GM23338 (cell line): Measurements from ENCODE around the gene REV3L. TPM values are rescaled to one million over a fixed set of nuclear protein-coding genes. Genes with fewer than 3 reads are reported as not detected.

Experiments used
- ATAC-seq: fragments of 200-7000 bp; cut with Tn5 transposase; 3 replicates; pipeline ENCODE4 v1.9.1; 2020
- DNase-seq: peaks from one replicate; pipeline ENCODE4 v3.0.0-alpha.2; 2015; ENCODE audit warnings: low spot score
- H2AFZ ChIP-seq: fragments of 200-600 bp; sonication (generic); 2 replicates; pipeline ENCODE4 v1.8.0; 2016; ENCODE audit warnings: antibody characterized with exemption, mild to moderate bottlenecking, moderate library complexity
- H3F3A ChIP-seq: fragments of 200-600 bp; sonication (generic); replicated peaks from 2 replicates; pipeline ENCODE4 v1.8.0; 2017; ENCODE audit warnings: antibody characterized with exemption, mixed run types, low read depth
- H3K27ac ChIP-seq: fragments of 200-600 bp; sonication (generic); 2 replicates; pipeline ENCODE4 v1.6.1; 2016; ENCODE audit warnings: low read depth
- H3K27me3 ChIP-seq: fragments of 200-600 bp; sonication (generic); 2 replicates; pipeline ENCODE4 v1.8.0; 2016; ENCODE audit warnings: mild to moderate bottlenecking, mixed run types, moderate library complexity; ENCODE audit not compliant: insufficient read depth
- H3K36me3 ChIP-seq: fragments of 200-600 bp; sonication (generic); 2 replicates; pipeline ENCODE4 v1.8.0; 2016; ENCODE audit warnings: mild to moderate bottlenecking; ENCODE audit not compliant: insufficient read depth
- H3K4me1 ChIP-seq: fragments of 200-600 bp; sonication (generic); 2 replicates; pipeline ENCODE4 v1.8.0; 2016; ENCODE audit warnings: mild to moderate bottlenecking, moderate library complexity; ENCODE audit not compliant: insufficient read depth
- H3K4me2 ChIP-seq: fragments of 200-600 bp; sonication (generic); 2 replicates; pipeline ENCODE4 v1.7.1; 2017; ENCODE audit warnings: mixed run types
- H3K4me3 ChIP-seq: fragments of 200-600 bp; sonication (generic); 2 replicates; pipeline ENCODE4 v1.6.1; 2016; ENCODE audit warnings: mixed run types
- H3K79me2 ChIP-seq: fragments of 200-600 bp; sonication (generic); replicated peaks from 2 replicates; pipeline ENCODE4 v1.8.0; 2017; ENCODE audit warnings: mild to moderate bottlenecking; ENCODE audit not compliant: insufficient read depth
- H3K9me2 ChIP-seq: fragments of 200-600 bp; sonication (generic); 2 replicates; pipeline ENCODE4 v1.8.0; 2017; ENCODE audit not compliant: insufficient read depth
- H4K20me1 ChIP-seq: fragments of 200-600 bp; sonication (generic); replicated peaks from 2 replicates; pipeline ENCODE4 v1.8.0; 2017; ENCODE audit warnings: mild to moderate bottlenecking; ENCODE audit not compliant: insufficient read depth
- H3K27ac Mint-ChIP-seq: 2 replicates; pipeline ENCODE4 v1.8.0; 2020; ENCODE audit warnings: inconsistent platforms, mild to moderate bottlenecking, moderate library complexity, mixed read lengths
- H3K27me3 Mint-ChIP-seq: 3 replicates; pipeline ENCODE4 v1.8.0; 2022; ENCODE audit warnings: low read depth, mild to moderate bottlenecking, moderate library complexity, mixed read lengths, inconsistent platforms; ENCODE audit not compliant: insufficient read depth, poor library complexity
- H3K36me3 Mint-ChIP-seq: 3 replicates; pipeline ENCODE4 v1.8.0; 2021; ENCODE audit warnings: low read depth, mild to moderate bottlenecking, inconsistent platforms, moderate library complexity, mixed read lengths
- H3K4me1 Mint-ChIP-seq: 3 replicates; pipeline ENCODE4 v1.8.0; 2020; ENCODE audit warnings: mild to moderate bottlenecking, inconsistent platforms, mixed read lengths
- H3K4me3 Mint-ChIP-seq: 3 replicates; pipeline ENCODE4 v1.8.0; 2021; ENCODE audit warnings: moderate library complexity, mild to moderate bottlenecking, inconsistent platforms, mixed read lengths
- H3K9me3 Mint-ChIP-seq: 3 replicates; pipeline ENCODE4 v1.8.0; 2020; ENCODE audit warnings: moderate library complexity, mild to moderate bottlenecking, inconsistent platforms, mixed read lengths
- NANOG ChIP-seq: IDR thresholded peaks from 2 replicates; pipeline ENCODE4 v1.6.1; 2016; ENCODE audit warnings: antibody characterized with exemption, borderline replicate concordance
- POLR2AphosphoS5 ChIP-seq: IDR thresholded peaks from 2 replicates; pipeline ENCODE4 v1.6.1; 2016; ENCODE audit warnings: antibody characterized with exemption, low read depth
- STAT1 ChIP-seq: IDR thresholded peaks from one replicate; pipeline ENCODE4 v1.6.1; 2016; ENCODE audit warnings: antibody characterized with exemption; ENCODE audit not compliant: unreplicated experiment
- ZNF331 ChIP-seq: fragments of 250-450 bp; sonication (Bioruptor Pico); IDR thresholded peaks from 2 replicates; pipeline ENCODE4 v1.5.0; 2020; ENCODE audit warnings: low read depth, mild to moderate bottlenecking, moderate library complexity
- polyA plus RNA-seq: library from polyadenylated mRNA; unstranded; fragments of >200 nt; fragmentation: Nextera tagmentation; extraction: Ambion mirVana; gene quantifications from 2 replicates; pipeline ENCODE4 v1.2.1, GENCODE V29; 2016
- total RNA-seq: library from RNA; depleted of rRNA; stranded (reverse); fragments of >200 nt; shearing (Covaris generic); gene quantifications from 2 replicates; pipeline ENCODE4 v1.2.3, GENCODE V29; 2014
- TF ChIP-seq, protein P1 (sequence below): fragments of 250-450 bp; sonication (Bioruptor Pico); IDR thresholded peaks from 2 replicates; pipeline ENCODE4 v1.5.0; 2020; ENCODE audit warnings: mild to moderate bottlenecking, moderate library complexity
- TF ChIP-seq, protein P2 (sequence below), 2 experiments: fragments of 200-600 bp in 1 of 2; sonication (generic) in 1 of 2; conservative IDR thresholded peaks; 2 replicates each; pipeline versions ENCODE4 v1.5.1 to v1.6.1; 2016 to 2017; ENCODE audit warnings: antibody characterized with exemption in 2 of 2, low read depth in 2 of 2, mild to moderate bottlenecking in 2 of 2, moderate library complexity in 1 of 2

The REV3L gene
- total and polyA plus RNA-seq, 2 experiments from 2014 or later = 8.3 to 13.1 TPM

DNA sequence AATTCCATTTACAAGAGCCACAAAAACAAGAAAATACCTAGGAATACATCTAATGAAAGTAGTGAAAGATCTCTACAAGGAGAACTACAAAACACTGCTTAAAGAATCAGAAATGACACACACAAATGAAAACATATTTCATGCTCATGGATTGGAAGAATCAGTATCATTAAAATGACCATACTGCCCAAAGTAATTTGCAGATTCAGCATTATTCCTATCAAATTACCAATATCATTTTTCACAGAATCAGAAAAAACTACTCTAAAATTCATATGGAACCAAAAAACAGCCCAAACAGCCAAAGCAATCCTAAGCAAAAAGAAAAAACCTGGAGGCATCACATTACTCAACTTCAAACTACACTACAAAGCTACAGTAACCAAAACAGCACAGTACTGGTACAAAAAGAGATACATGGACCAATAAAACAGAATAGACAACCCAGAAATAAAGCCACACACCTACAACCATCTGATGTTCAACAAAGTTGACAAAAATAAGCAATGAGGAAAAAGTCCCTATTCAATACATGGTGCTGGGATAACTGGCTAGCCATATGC lies 24.3 kb downstream of the REV3L start:
- no peak overlapping the region for H3K4me2 ChIP-seq
- Mint-ChIP-seq H3K4me3 (no peak overlapping the region), H3K27ac (no peak overlapping the region), H3K36me3 (peaks cover 8% of the 10 kb centered on the region; the same call in 1 of the 3 replicates), H3K4me1 (no peaks in the 10 kb centered on the region), H3K27me3 (no peaks in the 10 kb centered on the region), H3K9me3 (peaks cover 9% of the 10 kb centered on the region; the same call in 2 of the 3 replicates)
- DNase-seq (no peak), ATAC-seq (no peak)
- no peaks in the 10 kb centered on the region for H3F3A ChIP-seq
- H3K4me1 ChIP-seq = no peaks in the 10 kb centered on the region
- no peaks in the 10 kb centered on the region for H3K9me2 ChIP-seq
- H3K27ac ChIP-seq = no peak overlapping the region
- H2AFZ ChIP-seq = no peak overlapping the region
- TF ChIP-seq, protein P1, sequence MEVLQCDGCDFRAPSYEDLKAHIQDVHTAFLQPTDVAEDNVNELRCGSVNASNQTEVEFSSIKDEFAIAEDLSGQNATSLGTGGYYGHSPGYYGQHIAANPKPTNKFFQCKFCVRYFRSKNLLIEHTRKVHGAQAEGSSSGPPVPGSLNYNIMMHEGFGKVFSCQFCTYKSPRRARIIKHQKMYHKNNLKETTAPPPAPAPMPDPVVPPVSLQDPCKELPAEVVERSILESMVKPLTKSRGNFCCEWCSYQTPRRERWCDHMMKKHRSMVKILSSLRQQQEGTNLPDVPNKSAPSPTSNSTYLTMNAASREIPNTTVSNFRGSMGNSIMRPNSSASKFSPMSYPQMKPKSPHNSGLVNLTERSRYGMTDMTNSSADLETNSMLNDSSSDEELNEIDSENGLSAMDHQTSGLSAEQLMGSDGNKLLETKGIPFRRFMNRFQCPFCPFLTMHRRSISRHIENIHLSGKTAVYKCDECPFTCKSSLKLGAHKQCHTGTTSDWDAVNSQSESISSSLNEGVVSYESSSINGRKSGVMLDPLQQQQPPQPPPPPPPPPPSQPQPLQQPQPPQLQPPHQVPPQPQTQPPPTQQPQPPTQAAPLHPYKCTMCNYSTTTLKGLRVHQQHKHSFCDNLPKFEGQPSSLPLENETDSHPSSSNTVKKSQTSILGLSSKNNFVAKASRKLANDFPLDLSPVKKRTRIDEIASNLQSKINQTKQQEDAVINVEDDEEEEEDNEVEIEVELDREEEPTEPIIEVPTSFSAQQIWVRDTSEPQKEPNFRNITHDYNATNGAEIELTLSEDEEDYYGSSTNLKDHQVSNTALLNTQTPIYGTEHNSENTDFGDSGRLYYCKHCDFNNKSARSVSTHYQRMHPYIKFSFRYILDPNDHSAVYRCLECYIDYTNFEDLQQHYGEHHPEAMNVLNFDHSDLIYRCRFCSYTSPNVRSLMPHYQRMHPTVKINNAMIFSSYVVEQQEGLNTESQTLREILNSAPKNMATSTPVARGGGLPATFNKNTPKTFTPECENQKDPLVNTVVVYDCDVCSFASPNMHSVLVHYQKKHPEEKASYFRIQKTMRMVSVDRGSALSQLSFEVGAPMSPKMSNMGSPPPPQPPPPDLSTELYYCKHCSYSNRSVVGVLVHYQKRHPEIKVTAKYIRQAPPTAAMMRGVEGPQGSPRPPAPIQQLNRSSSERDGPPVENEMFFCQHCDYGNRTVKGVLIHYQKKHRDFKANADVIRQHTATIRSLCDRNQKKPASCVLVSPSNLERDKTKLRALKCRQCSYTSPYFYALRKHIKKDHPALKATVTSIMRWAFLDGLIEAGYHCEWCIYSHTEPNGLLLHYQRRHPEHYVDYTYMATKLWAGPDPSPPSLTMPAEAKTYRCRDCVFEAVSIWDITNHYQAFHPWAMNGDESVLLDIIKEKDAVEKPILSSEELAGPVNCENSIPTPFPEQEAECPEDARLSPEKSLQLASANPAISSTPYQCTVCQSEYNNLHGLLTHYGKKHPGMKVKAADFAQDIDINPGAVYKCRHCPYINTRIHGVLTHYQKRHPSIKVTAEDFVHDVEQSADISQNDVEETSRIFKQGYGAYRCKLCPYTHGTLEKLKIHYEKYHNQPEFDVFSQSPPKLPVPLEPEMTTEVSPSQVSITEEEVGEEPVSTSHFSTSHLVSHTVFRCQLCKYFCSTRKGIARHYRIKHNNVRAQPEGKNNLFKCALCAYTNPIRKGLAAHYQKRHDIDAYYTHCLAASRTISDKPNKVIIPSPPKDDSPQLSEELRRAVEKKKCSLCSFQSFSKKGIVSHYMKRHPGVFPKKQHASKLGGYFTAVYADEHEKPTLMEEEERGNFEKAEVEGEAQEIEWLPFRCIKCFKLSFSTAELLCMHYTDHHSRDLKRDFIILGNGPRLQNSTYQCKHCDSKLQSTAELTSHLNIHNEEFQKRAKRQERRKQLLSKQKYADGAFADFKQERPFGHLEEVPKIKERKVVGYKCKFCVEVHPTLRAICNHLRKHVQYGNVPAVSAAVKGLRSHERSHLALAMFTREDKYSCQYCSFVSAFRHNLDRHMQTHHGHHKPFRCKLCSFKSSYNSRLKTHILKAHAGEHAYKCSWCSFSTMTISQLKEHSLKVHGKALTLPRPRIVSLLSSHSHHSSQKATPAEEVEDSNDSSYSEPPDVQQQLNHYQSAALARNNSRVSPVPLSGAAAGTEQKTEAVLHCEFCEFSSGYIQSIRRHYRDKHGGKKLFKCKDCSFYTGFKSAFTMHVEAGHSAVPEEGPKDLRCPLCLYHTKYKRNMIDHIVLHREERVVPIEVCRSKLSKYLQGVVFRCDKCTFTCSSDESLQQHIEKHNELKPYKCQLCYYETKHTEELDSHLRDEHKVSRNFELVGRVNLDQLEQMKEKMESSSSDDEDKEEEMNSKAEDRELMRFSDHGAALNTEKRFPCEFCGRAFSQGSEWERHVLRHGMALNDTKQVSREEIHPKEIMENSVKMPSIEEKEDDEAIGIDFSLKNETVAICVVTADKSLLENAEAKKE (CRISPR knock-in tag) = no peak
- TF ChIP-seq, protein P2, sequence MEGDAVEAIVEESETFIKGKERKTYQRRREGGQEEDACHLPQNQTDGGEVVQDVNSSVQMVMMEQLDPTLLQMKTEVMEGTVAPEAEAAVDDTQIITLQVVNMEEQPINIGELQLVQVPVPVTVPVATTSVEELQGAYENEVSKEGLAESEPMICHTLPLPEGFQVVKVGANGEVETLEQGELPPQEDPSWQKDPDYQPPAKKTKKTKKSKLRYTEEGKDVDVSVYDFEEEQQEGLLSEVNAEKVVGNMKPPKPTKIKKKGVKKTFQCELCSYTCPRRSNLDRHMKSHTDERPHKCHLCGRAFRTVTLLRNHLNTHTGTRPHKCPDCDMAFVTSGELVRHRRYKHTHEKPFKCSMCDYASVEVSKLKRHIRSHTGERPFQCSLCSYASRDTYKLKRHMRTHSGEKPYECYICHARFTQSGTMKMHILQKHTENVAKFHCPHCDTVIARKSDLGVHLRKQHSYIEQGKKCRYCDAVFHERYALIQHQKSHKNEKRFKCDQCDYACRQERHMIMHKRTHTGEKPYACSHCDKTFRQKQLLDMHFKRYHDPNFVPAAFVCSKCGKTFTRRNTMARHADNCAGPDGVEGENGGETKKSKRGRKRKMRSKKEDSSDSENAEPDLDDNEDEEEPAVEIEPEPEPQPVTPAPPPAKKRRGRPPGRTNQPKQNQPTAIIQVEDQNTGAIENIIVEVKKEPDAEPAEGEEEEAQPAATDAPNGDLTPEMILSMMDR (conservative IDR thresholded peaks at IDR 0.05; ENCODE audit: low read depth in 2 of 2) = no peak
- TF ChIP-seq NANOG (no peak), ZNF331 (CRISPR knock-in tag) (no peak), STAT1 (no peak), POLR2AphosphoS5 (no peak)
- peaks cover 4% of the 10 kb centered on the region; the same call in 1 of the 2 replicates for H4K20me1 ChIP-seq
- no peak overlapping the region for H3K4me3 ChIP-seq
- H3K36me3 ChIP-seq = no peaks in the 10 kb centered on the region
- H3K79me2 ChIP-seq = no peaks in the 10 kb centered on the region; the same call in 1 of the 2 replicates
- H3K27me3 ChIP-seq = no peaks in the 10 kb centered on the region
